ENCODE data around the gene RSPH10B2.

Gene RSPH10B2

DNA sequence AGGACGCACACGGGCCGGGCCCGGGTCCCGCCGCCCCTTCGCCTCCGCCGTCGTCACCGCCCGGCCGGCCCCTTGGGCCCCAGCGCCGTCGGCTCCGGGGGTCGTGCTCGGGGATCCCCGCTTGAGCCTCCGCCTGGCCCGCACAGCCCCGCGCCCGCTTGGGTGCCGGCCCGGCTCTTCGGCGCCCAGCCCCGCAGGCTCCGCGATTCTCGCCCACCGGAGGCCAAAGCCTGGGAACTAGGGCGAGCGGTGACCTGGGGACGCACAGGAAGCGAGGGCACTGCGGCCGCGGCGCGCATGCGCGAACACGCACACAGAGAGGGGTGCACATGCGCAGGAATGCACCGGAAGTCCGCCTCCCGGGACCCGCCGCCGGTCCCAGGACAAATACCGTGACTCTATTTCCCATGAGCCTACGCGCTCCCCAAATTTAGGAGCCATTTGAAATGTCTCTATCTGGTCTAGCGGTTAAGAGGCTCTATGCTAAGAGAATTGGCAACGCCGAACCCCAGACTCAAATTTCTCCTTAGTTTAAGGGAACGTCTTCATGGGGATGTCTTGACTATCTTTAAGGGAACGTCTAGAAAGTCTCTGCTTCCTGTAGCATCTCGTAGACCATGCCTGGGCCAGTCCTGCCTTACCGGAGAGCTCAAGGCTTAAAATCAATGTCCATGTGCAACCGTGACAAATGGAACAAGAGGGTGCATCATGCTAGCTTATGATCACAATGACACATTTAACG is 47.1 kb upstream of the RSPH10B2 start, which contains the start of gene ZNF12:
Gene ZNF12, minus strand, starts transcription at position 282 of the 742 bp plus-strand sequence. CDS start 1,774 bp downstream, outside the sequence.
- CTCF ChIA-PET = interaction anchor here (0.7 kb wide), 1 partner anchor 498 kb away, joined by 3 read pairs; no protein-coding TSS in a partner anchor
- peak within 1 kb of the TSS; percentile 73 for H3K27ac ChIP-seq (ENCODE audit: extremely low read depth, low read depth, low read length)
- POLR2A ChIA-PET = no interaction called here
- peaks cover 3% of the 10 kb centered on the region; the same call in 1 of the 2 replicates for H3K9me3 ChIP-seq (ENCODE audit: control insufficient read depth, insufficient read depth, low read depth, low read length)
- no peaks in the 10 kb centered on the region; the same call in 1 of the 2 replicates for H3K4me1 ChIP-seq (ENCODE audit: control insufficient read depth, insufficient read depth, low read length)
- peaks cover 19 to 31% of the 10 kb centered on the region in 2 experiments for H3K36me3 ChIP-seq (ENCODE audit: control insufficient read depth in 2 of 2, insufficient read depth in 1 of 2, low read length in 2 of 2)
- peak within 1 kb of the TSS; percentile 91 for H3K4me3 ChIP-seq (ENCODE audit: low read depth, low read length)
- TF ChIP-seq GFI1B (tag by site-specific recombination; IDR thresholded peaks at IDR 0.05) (no peak), KLF7 (tag by site-specific recombination; IDR thresholded peaks at IDR 0.05; ENCODE audit: borderline replicate concordance) (no peak), ZNF211 (tag by site-specific recombination; IDR thresholded peaks at IDR 0.05; ENCODE audit: low read depth) (no peak), ZNF623 (tag by site-specific recombination; IDR thresholded peaks at IDR 0.05) (no peak), SP2 (tag by site-specific recombination; IDR thresholded peaks at IDR 0.05) (peak; percentile 77), KLF10 (tag by site-specific recombination; IDR thresholded peaks at IDR 0.05) (no peak), ZNF132 (tag by site-specific recombination; IDR thresholded peaks at IDR 0.05; ENCODE audit: borderline replicate concordance) (no peak), ZNF501 (tag by site-specific recombination; IDR thresholded peaks at IDR 0.05) (no peak), ZNF670 (tag by site-specific recombination; IDR thresholded peaks at IDR 0.05; ENCODE audit: low read depth) (no peak), MZF1 (tag by site-specific recombination; IDR thresholded peaks at IDR 0.05; ENCODE audit: borderline replicate concordance) (no peak), ZNF555 (tag by site-specific recombination; conservative IDR thresholded peaks at IDR 0.05) (no peak), ZNF184 (tag by site-specific recombination; IDR thresholded peaks at IDR 0.05) (0 out of 2 replicates have a peak, but pooled peaks have one; percentile 30)
- TF ChIP-seq, protein P1, sequence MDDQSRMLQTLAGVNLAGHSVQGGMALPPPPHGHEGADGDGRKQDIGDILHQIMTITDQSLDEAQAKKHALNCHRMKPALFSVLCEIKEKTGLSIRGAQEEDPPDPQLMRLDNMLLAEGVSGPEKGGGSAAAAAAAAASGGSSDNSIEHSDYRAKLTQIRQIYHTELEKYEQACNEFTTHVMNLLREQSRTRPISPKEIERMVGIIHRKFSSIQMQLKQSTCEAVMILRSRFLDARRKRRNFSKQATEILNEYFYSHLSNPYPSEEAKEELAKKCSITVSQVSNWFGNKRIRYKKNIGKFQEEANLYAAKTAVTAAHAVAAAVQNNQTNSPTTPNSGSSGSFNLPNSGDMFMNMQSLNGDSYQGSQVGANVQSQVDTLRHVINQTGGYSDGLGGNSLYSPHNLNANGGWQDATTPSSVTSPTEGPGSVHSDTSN (CRISPR knock-in tag; IDR thresholded peaks at IDR 0.05) = 0 out of 2 replicates have a peak, but pooled peaks have one; percentile 36
- TF ChIP-seq, protein P2, sequence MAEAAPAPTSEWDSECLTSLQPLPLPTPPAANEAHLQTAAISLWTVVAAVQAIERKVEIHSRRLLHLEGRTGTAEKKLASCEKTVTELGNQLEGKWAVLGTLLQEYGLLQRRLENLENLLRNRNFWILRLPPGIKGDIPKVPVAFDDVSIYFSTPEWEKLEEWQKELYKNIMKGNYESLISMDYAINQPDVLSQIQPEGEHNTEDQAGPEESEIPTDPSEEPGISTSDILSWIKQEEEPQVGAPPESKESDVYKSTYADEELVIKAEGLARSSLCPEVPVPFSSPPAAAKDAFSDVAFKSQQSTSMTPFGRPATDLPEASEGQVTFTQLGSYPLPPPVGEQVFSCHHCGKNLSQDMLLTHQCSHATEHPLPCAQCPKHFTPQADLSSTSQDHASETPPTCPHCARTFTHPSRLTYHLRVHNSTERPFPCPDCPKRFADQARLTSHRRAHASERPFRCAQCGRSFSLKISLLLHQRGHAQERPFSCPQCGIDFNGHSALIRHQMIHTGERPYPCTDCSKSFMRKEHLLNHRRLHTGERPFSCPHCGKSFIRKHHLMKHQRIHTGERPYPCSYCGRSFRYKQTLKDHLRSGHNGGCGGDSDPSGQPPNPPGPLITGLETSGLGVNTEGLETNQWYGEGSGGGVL (tag by site-specific recombination; IDR thresholded peaks at IDR 0.05) = no peak
- TF ChIP-seq, protein P3, sequence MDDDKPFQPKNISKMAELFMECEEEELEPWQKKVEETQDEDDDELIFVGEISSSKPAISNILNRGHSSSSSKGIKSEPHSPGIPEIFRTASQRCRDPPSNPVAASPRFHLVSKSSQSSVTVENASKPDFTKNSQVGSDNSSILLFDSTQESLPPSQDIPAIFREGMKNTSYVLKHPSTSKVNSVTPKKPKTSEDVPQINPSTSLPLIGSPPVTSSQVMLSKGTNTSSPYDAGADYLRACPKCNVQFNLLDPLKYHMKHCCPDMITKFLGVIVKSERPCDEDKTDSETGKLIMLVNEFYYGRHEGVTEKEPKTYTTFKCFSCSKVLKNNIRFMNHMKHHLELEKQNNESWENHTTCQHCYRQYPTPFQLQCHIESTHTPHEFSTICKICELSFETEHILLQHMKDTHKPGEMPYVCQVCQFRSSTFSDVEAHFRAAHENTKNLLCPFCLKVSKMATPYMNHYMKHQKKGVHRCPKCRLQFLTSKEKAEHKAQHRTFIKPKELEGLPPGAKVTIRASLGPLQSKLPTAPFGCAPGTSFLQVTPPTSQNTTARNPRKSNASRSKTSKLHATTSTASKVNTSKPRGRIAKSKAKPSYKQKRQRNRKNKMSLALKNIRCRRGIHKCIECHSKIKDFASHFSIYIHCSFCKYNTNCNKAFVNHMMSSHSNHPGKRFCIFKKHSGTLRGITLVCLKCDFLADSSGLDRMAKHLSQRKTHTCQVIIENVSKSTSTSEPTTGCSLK (tag by site-specific recombination; IDR thresholded peaks at IDR 0.05) = no peak
- TF ChIP-seq, protein P4, sequence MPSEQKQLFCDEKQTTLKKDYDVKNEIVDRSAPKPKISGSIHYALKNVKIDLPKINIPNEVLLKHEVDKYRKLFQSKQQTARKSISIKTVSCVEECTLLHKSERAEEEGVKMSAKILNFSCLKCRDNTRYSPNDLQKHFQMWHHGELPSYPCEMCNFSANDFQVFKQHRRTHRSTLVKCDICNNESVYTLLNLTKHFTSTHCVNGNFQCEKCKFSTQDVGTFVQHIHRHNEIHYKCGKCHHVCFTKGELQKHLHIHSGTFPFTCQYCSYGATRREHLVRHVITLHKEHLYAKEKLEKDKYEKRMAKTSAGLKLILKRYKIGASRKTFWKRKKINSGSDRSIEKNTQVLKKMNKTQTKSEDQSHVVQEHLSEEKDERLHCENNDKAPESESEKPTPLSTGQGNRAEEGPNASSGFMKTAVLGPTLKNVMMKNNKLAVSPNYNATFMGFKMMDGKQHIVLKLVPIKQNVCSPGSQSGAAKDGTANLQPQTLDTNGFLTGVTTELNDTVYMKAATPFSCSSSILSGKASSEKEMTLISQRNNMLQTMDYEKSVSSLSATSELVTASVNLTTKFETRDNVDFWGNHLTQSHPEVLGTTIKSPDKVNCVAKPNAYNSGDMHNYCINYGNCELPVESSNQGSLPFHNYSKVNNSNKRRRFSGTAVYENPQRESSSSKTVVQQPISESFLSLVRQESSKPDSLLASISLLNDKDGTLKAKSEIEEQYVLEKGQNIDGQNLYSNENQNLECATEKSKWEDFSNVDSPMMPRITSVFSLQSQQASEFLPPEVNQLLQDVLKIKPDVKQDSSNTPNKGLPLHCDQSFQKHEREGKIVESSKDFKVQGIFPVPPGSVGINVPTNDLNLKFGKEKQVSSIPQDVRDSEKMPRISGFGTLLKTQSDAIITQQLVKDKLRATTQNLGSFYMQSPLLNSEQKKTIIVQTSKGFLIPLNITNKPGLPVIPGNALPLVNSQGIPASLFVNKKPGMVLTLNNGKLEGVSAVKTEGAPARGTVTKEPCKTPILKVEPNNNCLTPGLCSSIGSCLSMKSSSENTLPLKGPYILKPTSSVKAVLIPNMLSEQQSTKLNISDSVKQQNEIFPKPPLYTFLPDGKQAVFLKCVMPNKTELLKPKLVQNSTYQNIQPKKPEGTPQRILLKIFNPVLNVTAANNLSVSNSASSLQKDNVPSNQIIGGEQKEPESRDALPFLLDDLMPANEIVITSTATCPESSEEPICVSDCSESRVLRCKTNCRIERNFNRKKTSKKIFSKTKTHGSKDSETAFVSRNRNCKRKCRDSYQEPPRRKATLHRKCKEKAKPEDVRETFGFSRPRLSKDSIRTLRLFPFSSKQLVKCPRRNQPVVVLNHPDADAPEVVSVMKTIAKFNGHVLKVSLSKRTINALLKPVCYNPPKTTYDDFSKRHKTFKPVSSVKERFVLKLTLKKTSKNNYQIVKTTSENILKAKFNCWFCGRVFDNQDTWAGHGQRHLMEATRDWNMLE (tag by site-specific recombination; conservative IDR thresholded peaks at IDR 0.05; ENCODE audit: low read depth) = peak; percentile 95
- TF ChIP-seq, protein P5, sequence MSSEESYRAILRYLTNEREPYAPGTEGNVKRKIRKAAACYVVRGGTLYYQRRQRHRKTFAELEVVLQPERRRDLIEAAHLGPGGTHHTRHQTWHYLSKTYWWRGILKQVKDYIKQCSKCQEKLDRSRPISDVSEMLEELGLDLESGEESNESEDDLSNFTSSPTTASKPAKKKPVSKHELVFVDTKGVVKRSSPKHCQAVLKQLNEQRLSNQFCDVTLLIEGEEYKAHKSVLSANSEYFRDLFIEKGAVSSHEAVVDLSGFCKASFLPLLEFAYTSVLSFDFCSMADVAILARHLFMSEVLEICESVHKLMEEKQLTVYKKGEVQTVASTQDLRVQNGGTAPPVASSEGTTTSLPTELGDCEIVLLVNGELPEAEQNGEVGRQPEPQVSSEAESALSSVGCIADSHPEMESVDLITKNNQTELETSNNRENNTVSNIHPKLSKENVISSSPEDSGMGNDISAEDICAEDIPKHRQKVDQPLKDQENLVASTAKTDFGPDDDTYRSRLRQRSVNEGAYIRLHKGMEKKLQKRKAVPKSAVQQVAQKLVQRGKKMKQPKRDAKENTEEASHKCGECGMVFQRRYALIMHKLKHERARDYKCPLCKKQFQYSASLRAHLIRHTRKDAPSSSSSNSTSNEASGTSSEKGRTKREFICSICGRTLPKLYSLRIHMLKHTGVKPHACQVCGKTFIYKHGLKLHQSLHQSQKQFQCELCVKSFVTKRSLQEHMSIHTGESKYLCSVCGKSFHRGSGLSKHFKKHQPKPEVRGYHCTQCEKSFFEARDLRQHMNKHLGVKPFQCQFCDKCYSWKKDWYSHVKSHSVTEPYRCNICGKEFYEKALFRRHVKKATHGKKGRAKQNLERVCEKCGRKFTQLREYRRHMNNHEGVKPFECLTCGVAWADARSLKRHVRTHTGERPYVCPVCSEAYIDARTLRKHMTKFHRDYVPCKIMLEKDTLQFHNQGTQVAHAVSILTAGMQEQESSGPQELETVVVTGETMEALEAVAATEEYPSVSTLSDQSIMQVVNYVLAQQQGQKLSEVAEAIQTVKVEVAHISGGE (tag by site-specific recombination; conservative IDR thresholded peaks at IDR 0.05; ENCODE audit: low read depth) = peak; percentile 93
- TF ChIP-seq, protein P6, sequence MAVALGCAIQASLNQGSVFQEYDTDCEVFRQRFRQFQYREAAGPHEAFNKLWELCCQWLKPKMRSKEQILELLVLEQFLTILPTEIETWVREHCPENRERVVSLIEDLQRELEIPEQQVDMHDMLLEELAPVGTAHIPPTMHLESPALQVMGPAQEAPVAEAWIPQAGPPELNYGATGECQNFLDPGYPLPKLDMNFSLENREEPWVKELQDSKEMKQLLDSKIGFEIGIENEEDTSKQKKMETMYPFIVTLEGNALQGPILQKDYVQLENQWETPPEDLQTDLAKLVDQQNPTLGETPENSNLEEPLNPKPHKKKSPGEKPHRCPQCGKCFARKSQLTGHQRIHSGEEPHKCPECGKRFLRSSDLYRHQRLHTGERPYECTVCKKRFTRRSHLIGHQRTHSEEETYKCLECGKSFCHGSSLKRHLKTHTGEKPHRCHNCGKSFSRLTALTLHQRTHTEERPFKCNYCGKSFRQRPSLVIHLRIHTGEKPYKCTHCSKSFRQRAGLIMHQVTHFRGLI (tag by site-specific recombination; IDR thresholded peaks at IDR 0.05) = no peak
- TF ChIP-seq, protein P7, sequence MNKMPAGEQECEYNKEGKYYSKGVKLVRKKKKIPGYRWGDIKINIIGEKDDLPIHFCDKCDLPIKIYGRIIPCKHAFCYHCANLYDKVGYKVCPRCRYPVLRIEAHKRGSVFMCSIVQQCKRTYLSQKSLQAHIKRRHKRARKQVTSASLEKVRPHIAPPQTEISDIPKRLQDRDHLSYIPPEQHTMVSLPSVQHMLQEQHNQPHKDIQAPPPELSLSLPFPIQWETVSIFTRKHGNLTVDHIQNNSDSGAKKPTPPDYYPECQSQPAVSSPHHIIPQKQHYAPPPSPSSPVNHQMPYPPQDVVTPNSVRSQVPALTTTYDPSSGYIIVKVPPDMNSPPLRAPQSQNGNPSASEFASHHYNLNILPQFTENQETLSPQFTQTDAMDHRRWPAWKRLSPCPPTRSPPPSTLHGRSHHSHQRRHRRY (tag by site-specific recombination; IDR thresholded peaks at IDR 0.05) = no peak

All from HEK293 (cell line).